Activated CD4-positive, alpha-beta T cell treated with anti-CD3 and anti-CD28 coated beads, Interleukin-2, amount 50 U/mL, for 4 hours (primary cell): ENCODE measurements around the gene REEP6.
"Not testable (repeated sequence)": the region's sequence is repeated elsewhere in the genome, so short reads cannot be mapped to it uniquely, and the experiment has no call there.

ENCODE experiments used
- DNase-seq, 2 experiments: peaks; one replicate each; pipeline ENCODE4 v3.0.0-alpha.2; 2020

The REEP6 gene

DNA sequence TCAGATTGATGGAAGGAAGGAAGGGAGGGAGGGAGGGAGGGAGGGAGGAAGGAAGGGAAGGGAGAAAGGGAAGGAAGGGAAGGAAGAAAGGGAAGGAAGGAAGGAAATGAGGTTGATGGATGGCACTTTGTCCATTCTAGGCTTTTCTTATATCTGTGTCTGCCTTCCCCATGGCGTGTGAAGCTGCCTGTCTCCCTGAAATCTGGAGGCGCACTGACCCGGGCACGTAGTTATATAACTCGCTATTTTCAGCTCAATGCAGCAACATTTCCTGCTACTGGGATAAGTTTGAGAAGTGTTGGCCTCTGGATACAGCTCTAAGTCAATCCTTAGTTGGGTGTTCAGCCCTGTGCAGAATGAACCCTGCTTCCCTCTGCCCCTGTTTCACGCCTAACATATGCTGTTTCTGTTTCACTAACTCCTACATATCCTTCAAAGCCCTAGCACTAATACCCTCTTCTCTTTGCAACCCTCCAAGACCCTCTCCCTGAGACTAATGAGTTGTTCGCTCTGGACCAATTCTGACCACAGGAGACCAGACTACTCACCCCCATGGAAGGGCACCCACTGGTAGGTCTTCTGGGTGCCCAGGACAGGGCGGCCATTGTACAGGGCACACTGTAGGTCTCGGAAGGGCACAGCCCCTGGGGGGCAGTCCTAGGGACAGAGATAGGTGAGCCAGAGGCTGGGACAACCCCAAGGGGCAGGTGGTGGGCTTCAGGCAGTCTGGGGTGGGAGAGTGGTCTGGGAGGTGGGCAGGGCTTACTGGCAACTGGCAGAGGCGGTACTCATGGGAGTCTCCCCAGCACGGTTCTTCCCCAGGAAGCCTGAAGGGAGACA, 18.8 kb downstream of the REEP6 start:
- no peak for DNase-seq

DNA sequence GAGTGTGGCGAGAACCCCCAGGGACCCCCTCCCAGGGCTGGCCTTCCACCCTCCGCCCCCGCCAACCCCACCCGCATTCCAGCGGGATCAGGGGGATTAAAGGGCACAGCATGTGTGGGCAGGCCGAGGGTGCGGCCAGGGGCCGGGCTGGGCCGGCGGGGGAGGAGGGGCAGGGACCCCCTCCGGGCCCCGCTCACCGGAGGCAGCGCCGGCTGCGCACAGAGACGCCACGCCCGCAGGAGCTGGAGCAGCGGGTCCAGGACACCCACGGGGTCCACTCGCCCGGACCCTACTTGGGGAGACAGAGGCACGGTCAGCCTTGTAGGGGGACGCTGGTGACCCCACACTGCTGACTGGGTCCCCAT, 19.4 kb downstream of the REEP6 start:
- DNase-seq, result no peak

- no peak for DNase-seq
Observed at GRCh38 chr19:1510807-1511206, 19.8 kb downstream of the REEP6 start.

DNA sequence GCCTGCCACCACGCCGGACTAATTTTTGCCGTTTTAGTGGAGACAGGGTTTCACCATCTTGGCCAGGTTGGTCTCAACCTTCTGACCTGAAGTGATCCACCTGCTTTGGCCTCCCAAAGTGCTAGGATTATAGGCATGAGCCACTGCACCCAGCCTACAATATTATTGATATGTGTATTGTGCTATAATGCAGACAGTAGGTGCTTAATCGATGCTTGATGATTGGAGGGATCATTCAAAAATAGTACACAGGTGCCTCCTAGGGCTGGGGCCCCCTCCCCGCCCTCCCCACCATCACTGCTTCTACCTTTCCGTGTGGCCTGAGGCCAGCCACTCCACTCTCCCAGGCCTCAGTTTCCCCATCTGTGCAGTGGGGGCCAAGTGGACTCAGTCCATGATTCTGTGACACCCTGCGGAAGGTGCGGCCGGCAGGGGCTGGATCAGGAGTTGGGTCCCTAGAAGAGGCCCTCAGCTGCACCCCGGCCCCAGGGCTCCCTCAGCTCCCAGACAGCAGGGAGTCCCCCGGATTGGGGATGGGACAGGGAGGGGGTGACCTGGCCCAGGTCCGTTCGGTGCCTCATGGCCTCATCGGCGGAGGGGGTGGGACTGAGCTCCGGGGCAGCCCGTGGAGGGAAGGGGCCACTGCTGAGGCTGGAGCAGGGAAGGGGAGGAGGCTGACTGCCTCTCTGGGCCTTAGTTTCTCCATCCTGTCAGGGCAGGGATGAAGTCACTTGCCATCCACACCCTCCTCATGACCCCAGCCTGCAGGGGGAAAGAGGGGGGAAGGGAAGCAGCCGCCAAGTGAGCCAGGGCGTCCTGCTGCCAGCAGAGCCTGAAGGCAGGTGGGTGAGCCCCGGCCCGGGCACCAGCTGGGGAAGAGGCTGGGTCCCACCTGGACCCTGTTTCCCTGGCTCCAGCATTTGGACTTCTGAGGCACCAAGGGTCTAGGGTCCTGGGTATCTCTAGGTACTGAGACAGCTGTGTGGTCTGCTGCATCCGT, 20.6 kb downstream of the REEP6 start:
- no peak for DNase-seq

DNA sequence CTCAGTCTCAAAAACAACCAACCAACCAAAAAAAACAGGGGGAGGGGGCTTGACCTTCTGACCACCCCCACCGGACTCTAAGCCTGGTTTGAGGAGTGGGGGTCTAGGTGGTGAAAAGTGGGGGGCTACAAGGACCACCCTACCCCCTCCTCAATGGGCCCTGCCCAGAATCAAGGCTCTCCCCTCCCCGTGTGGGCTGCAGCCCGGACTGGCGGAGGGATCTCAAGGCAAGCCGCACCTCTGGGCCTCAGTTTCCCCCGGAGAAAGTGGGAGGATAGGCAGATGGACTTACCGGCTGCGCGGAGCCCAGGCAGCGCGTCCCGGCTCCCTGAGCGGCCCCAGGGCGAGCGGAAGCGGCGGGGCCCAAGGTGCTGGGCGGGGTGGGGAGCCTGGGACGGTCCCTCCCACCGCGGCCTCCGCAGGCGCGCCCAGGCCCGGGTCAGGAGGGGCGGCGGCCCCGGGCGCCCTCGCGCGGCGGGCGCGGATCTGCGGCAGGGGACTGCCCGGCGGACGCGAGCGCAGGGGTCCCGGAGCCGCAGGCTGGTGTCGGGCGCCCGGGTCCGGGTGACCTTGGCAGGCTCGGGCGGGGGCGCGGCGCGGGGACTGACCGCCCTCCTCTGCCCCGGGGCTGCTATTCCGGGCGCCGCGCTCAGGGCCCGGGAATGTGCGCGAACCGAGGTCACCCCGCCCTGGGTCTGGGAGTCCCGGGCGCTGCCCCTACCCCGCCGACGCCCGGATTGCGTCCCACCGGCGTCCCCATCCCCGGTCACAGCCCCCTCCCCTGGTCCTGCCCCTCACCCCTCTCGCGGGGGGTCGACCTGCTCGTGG, 21.9 kb downstream of the REEP6 start, which contains the start of gene ADAMTSL5:
ADAMTSL5 (minus strand) TSS at position 349 of the 828 bp plus-strand sequence. CDS start 2,076 bp downstream, outside the sequence.
- peak; percentile 35 to 40 for DNase-seq

DNA sequence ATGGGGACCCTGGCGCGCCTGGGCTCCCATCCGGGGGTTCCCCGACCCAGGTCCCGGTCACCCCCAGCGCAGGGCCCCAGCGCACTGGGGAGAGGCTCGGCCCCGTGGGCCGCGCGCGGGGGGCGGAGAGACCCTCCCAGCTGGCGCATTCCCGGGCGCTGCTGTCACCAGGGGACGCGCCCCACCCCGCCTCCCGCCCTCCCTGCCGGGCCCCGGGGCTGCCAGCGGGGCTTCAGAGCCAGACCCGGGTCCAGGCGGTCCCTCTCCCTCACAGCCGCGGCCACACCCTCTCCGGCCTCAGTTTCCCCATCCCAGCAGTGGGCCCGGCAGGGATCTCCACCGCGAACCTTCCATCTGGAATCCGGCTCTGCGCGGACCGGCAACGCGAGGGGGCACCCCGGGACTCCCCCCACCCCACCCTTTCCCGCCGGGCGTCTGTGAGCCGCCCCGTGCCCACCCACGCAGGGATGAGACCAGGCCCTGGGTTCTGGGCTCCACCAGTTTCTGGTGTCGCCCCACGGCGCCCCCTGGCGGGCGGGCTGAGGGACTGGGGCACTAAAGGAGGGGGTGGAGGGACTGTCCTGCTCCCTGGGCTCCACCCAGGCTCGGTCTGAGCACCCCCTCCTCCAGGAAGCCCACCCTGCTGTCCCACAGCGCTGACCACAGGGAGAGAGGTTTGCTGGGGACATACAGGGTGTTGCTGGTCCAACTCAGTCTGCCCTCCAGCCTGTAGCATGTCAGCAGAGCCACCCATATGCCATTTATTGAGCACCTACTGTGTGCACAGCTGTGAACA, 22.7 kb downstream of the REEP6 start:
- peak; percentile 57 to 62 for DNase-seq

GRCh38 chr19:1514295-1514661, 23.3 kb downstream of the REEP6 start:
- DNase-seq, result no peak

DNA sequence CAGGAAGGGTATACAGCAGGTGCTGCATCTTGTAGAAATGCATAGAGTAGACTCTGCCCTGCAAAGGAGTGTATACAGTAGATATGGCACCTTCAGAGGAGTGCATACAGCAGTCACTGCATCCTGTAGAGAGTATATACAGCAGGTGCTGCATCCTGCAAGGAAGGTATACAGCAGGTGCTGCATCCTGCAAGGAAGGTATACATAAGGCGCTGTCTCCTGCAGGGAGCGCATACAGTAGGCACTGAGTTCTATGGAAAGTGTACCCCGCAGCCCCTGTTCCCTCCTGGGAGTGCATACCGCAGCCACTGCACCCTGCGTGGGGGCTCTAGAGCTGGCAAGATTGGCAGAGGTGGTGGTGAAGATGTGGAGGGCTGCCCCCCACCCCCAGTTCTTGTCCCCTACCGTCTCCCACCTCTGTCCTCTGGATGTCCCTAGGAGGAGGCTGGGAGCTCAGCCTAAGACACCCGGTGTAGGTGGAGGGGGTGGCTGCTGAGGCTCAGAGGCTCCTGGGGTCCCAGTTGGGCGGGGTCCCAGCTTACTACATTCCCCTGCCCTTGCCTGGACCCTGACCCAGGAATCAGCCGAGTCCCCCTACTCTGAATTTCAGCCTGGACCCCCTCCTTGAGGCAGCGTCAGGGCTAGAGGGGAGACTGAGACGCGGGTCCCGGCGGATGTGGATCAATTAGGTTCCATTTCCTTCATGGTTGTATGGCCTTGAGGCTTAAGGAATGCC, 24.2 kb downstream of the REEP6 start:
- DNase-seq, result no peak

GRCh38 chr19:1516395-1516753, 25.4 kb downstream of the REEP6 start:
- DNase-seq, result no peak

DNA sequence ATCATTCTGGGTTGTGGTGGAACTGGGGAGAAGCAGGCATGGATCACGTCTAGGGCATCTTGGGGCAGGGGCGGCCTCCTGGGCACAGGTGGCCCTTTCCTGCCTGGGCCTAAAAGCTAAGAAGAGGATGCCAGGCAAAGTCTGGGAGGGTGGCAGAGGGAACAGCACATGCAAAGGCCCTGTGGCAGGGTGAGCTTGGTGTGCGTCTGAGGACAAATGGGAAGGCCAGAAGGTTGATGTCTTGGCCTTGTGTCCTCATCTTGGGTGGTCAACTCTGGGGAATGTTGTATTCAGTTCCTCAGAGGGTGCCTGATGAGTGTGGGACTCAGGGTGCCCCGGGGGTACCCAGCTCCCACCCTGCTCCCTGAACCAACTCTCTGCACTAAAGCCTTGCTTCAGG, 27.5 kb downstream of the REEP6 start:
- no peak for DNase-seq

DNA sequence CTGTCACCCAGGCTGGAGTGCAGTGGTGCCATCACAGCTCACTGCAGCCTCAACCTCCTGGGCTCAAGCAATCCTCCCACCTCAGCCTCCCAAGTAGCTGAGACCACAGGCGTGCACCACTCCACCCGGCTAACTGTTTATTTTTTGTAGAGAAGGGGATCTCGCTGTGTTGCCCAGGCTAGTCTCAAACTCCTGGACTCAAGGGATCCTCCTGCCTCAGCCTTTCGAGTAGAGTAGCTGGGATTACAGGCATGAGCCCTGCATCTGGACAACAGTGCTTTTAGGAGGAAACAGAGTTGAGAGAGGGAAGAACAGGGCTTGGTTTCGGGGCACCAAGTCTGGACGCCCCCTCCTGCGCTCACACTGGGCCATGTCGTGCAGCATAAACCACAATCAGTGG, 28.8 kb downstream of the REEP6 start:
- DNase-seq, result not testable (repeated sequence)

DNA sequence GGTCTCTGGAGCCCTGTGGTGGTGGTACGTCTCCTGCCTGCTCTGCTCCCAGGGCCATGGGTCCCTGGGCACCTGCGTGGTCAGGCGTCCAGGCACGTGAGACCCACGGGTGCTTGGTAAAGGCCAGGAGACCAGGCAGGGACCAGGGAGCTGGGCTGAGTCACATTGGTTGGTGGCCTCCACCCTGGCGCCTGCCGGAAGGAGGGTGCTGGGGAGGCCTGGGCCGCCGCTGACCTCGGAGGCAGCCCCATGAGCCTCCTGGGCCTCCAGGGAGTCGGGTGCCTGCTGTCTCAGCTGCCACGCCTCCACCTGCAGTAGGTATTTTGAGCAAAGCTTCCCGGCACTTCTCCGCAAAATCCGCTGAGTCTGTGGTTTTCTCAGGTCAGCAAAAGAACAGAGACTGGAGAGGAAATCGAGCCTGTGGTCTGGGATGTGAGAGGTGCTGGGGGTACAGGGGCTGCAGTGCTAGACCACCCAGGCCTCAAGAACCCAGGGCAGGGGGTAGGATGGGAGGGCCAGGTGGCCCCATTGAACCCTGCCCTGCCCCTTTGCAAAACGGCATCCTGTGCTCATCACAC, 29.3 kb downstream of the REEP6 start:
- DNase-seq, result no peak

GRCh38 chr19:1521636-1522035, 30.7 kb downstream of the REEP6 start:
- DNase-seq, result no peak

DNA sequence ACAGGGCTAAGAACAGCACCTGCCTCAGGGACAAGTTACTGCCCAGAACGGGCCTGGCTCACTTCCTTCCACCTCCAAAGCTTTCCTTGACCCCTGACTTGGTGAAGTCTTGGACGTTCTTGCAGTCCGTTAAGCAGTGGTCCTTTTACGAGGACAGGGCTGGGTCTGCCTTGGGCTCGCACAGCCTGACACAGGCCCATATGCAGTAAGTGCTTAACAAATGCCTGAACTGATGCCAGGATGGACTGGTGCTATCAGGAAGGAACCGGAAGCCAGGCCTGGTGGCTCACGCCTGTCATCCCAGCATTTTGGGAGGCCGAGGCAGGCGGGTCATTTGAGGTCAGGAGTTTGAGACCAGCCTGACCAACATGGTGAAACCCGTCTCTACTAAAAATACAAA, 31.1 kb downstream of the REEP6 start:
- no peak for DNase-seq

DNA sequence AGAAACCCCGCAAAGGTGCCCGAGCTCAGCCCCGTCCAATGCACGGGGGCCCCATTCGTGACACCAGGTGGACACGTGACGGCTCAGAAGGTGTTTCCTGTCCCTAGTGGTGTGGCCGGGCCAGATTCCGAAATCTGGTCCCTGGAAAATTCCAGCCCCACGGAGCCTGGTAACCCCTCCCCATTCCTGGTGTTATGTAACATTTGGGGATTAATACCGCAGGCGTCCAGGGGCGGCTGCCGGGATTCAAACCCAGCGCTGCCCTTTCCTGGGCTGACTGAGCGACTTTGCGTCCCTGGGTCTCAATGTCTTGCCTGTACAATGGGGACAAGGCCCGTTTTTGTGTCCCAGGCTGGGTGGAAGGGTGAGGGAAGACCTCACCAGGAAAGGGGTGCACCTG, 31.9 kb downstream of the REEP6 start:
- no peak for DNase-seq

DNA sequence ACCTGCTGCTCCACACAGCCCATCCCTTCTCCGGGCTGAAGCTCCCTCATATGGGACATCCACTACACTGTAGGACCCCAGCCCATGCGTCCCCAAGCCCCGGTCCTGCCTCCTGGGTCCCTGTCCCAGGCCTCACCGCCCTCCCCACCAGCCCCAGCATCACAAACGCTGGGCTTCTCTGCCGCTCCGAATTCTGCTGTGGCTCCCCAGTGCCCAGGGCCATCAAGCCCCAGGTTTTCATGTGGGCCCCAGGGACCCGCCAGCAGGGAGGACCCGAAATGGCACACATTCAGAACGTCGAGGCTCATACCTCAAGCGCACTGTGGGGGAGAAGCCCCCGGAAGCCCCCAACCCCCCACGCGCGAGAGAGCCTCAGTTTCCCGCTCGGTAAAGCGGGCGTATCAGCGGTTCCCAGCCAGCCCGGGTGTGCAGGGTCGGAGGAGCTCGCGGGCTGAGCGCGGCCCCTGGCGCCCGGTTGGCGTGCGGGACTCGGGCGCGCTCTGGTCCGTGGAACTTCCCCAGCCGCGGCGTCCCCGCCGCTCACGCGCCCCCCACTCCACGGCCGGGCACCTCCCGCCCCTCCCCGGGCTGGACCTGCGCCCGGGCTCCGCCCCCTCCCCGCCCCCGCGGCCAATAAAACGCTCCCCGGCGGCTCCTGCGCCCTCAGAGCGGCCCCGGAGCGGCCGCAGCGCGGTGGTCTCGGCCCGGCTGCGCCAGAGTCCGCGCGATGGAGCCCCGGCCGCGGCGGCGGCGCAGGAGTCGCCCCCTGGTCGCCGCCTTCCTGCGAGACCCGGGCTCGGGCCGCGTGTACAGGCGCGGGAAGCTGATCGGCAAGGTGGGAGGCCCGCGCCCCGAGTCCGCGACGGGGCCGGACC, 32.7 kb downstream of the REEP6 start, which contains the start of gene PLK5:
PLK5 (plus strand) TSS at position 666 of the 875 bp plus-strand sequence. CDS start 2,920 bp downstream, outside the sequence.
- DNase-seq, result no peak

- no peak for DNase-seq
Observed at GRCh38 chr19:1524287-1524971, 33.4 kb downstream of the REEP6 start.

GRCh38 chr19:1524972-1525325, 34.0 kb downstream of the REEP6 start:
- DNase-seq, result no peak

GRCh38 chr19:1525343-1525742, 34.4 kb downstream of the REEP6 start:
- no peak for DNase-seq
